H9 (cell line): ENCODE measurements around the gene KCNMB2. TPM values are rescaled to one million over a fixed set of nuclear protein-coding genes. Genes with fewer than 3 reads are reported as not detected.
A peak's percentile ranks its signal among the peaks of the same experiment; 100 is the strongest.

Source experiments
- DNase-seq: peaks from one replicate; pipeline ENCODE4 v3.0.0-alpha.2; 2017
- H2AFZ ChIP-seq: one replicate; pipeline ENCODE4 v1.6.1; 2013; ENCODE audit warnings: mild to moderate bottlenecking, low read length, control low read depth, moderate library complexity
- H2AK5ac ChIP-seq: 2 replicates; pipeline ENCODE4 v1.6.1; 2013; ENCODE audit warnings: low read length, control low read depth, mixed read lengths; ENCODE audit not compliant: insufficient read length
- H2BK120ac ChIP-seq: one replicate; pipeline ENCODE4 v1.6.1; 2013; ENCODE audit warnings: low read depth, mild to moderate bottlenecking, low read length, control low read depth, inconsistent platforms; ENCODE audit not compliant: poor library complexity, severe bottlenecking
- H2BK12ac ChIP-seq: 2 replicates; pipeline ENCODE4 v1.6.1; 2013; ENCODE audit warnings: low read length, control low read depth, mixed read lengths, low read depth; ENCODE audit not compliant: insufficient read length
- H2BK15ac ChIP-seq: 2 replicates; pipeline ENCODE4 v1.6.1; 2013; ENCODE audit warnings: low read depth, low read length, control low read depth
- H2BK20ac ChIP-seq: one replicate; pipeline ENCODE4 v1.6.1; 2013; ENCODE audit warnings: low read depth, mild to moderate bottlenecking, low read length, control low read depth, inconsistent platforms; ENCODE audit not compliant: poor library complexity, severe bottlenecking
- H2BK5ac ChIP-seq: 2 replicates; pipeline ENCODE4 v1.6.1; 2013; ENCODE audit warnings: low read length, control low read depth, mixed read lengths; ENCODE audit not compliant: insufficient read length
- H3K14ac ChIP-seq: 2 replicates; pipeline ENCODE4 v1.6.1; 2013; ENCODE audit warnings: low read length, control low read depth; ENCODE audit not compliant: insufficient read depth
- H3K18ac ChIP-seq: 2 replicates; pipeline ENCODE4 v1.6.1; 2013; ENCODE audit warnings: low read depth, mild to moderate bottlenecking, mixed read lengths, low read length, control low read depth; ENCODE audit not compliant: insufficient read length
- H3K23ac ChIP-seq: 2 replicates; pipeline ENCODE4 v1.6.1; 2013; ENCODE audit warnings: low read length, control low read depth, mixed read lengths, low read depth; ENCODE audit not compliant: insufficient read length
- H3K23me2 ChIP-seq: 2 replicates; pipeline ENCODE4 v1.6.1; 2013; ENCODE audit warnings: low read depth, mild to moderate bottlenecking, mixed read lengths, low read length, control low read depth; ENCODE audit not compliant: insufficient read length, poor library complexity, severe bottlenecking
- H3K27ac ChIP-seq: 2 replicates; pipeline ENCODE4 v1.5.1; 2013; ENCODE audit warnings: low read length, control low read depth, mixed read lengths, low read depth; ENCODE audit not compliant: insufficient read length
- H3K27me3 ChIP-seq: 2 replicates; pipeline ENCODE4 v1.6.1; 2013; ENCODE audit warnings: low read length, control low read depth, inconsistent platforms; ENCODE audit not compliant: insufficient read depth
- H3K4ac ChIP-seq: 2 replicates; pipeline ENCODE4 v1.6.1; 2013; ENCODE audit warnings: low read depth, mild to moderate bottlenecking, control low read depth, inconsistent platforms, low read length, moderate library complexity
- H3K4me1 ChIP-seq: 2 replicates; pipeline ENCODE4 v1.6.1; 2013; ENCODE audit warnings: low read length, control low read depth, inconsistent platforms; ENCODE audit not compliant: insufficient read depth
- H3K4me2 ChIP-seq: 2 replicates; pipeline ENCODE4 v1.6.1; 2013; ENCODE audit warnings: low read length, control low read depth, mixed read lengths; ENCODE audit not compliant: insufficient read length, insufficient read depth
- H3K56ac ChIP-seq: 2 replicates; pipeline ENCODE4 v1.6.1; 2013; ENCODE audit warnings: low read depth, mild to moderate bottlenecking, mixed read lengths, low read length, control low read depth; ENCODE audit not compliant: insufficient read length
- H3K79me1 ChIP-seq: 2 replicates; pipeline ENCODE4 v1.6.1; 2013; ENCODE audit warnings: low read depth, mild to moderate bottlenecking, moderate library complexity, low read length, control low read depth, inconsistent platforms; ENCODE audit not compliant: insufficient read depth, poor library complexity, severe bottlenecking
- H3K79me2 ChIP-seq: 2 replicates; pipeline ENCODE4 v1.6.1; 2013; ENCODE audit warnings: low read length, control low read depth, inconsistent platforms; ENCODE audit not compliant: insufficient read depth
- H3K9ac ChIP-seq: 2 replicates; pipeline ENCODE4 v1.6.1; 2013; ENCODE audit warnings: low read length, control low read depth, mixed read lengths; ENCODE audit not compliant: insufficient read length; ENCODE audit errors: extremely low read depth
- H3K9me3 ChIP-seq: one replicate; pipeline ENCODE4 v1.6.1; 2013; ENCODE audit warnings: low read depth, low read length, inconsistent platforms; ENCODE audit not compliant: control insufficient read depth
- H3T11ph ChIP-seq: one replicate; pipeline ENCODE4 v1.6.1; 2013; ENCODE audit warnings: mild to moderate bottlenecking, low read length, control low read depth, inconsistent platforms
- H4K20me1 ChIP-seq: one replicate; pipeline ENCODE4 v1.6.1; 2013; ENCODE audit not compliant: control insufficient read depth, insufficient read length, insufficient read depth
- H4K5ac ChIP-seq: 2 replicates; pipeline ENCODE4 v1.6.1; 2013; ENCODE audit warnings: low read depth, mild to moderate bottlenecking, mixed read lengths, low read length, control low read depth; ENCODE audit not compliant: insufficient read length
- H4K8ac ChIP-seq: replicated peaks from 2 replicates; pipeline ENCODE4 v1.6.1; 2013; ENCODE audit warnings: low read length, control low read depth, mixed read lengths, low read depth; ENCODE audit not compliant: insufficient read length
- H4K91ac ChIP-seq: 2 replicates; pipeline ENCODE4 v1.6.1; 2013; ENCODE audit warnings: low read depth, mild to moderate bottlenecking, moderate library complexity, mixed read lengths, low read length, control low read depth; ENCODE audit not compliant: insufficient read length
- H3K27ac Mint-ChIP-seq, 3 experiments: 2 replicates in 2 of 3; 3 replicates in 1 of 3; pipeline ENCODE4 v1.8.0; 2020 to 2021; ENCODE audit warnings: mixed read lengths in 3 of 3, mild to moderate bottlenecking in 1 of 3, moderate library complexity in 1 of 3
- H3K27me3 Mint-ChIP-seq: 2 replicates; pipeline ENCODE4 v1.8.0; 2021; ENCODE audit warnings: low read depth, mild to moderate bottlenecking, moderate library complexity, mixed read lengths
- H3K36me3 Mint-ChIP-seq, 3 experiments: 2 replicates in 2 of 3; 3 replicates in 1 of 3; pipeline ENCODE4 v1.8.0; 2020 to 2021; ENCODE audit warnings: low read depth in 3 of 3, mixed read lengths in 3 of 3; ENCODE audit not compliant: insufficient read depth in 1 of 3
- H3K4me1 Mint-ChIP-seq, 2 experiments: 2 replicates each; pipeline ENCODE4 v1.8.0; 2020; ENCODE audit warnings: mixed read lengths in 2 of 2
- H3K4me3 Mint-ChIP-seq, 2 experiments: 2 replicates in 1 of 2; 3 replicates in 1 of 2; pipeline ENCODE4 v1.8.0; 2020 to 2021; ENCODE audit warnings: mild to moderate bottlenecking in 2 of 2, mixed read lengths in 2 of 2, moderate library complexity in 1 of 2
- H3K9me3 Mint-ChIP-seq, 2 experiments: 2 replicates in 1 of 2; 3 replicates in 1 of 2; pipeline ENCODE4 v1.8.0; 2020; ENCODE audit warnings: mild to moderate bottlenecking in 2 of 2, mixed read lengths in 2 of 2, moderate library complexity in 1 of 2
- CTCF ChIP-seq: fragments of 200-600 bp; sonication (generic); conservative IDR thresholded peaks from 3 replicates; pipeline ENCODE4 v1.8.0; 2021; ENCODE audit warnings: antibody characterized with exemption, mild to moderate bottlenecking
- WGBS: extraction: QIAGEN DNeasy Blood & Tissue Kit; methylation state at CpG from one replicate; pipeline ENCODE4 v1.1.7; 2013; ENCODE audit warnings: missing lambda C conversion rate, low lambda C conversion rate, mixed read lengths; ENCODE audit not compliant: insufficient read length; ENCODE audit errors: extremely low coverage; 5-methylcytosine and 5-hydroxymethylcytosine counted together
- total RNA-seq: library from RNA; stranded (reverse); gene quantifications from 2 replicates; pipeline ENCODE4 v1.2.1, GENCODE V29; 2021

Gene KCNMB2
- total RNA-seq, 1 experiment from 2014 or later, result not detected

- no peaks in the 10 kb centered on the region for H3K9me3 ChIP-seq
- H2BK5ac ChIP-seq, result no peak overlapping the region
- no peak overlapping the region for H3K23ac ChIP-seq
- H3K4me2 ChIP-seq, result no peak overlapping the region
- no peak overlapping the region for H4K8ac ChIP-seq
- peak overlapping the region in 1 of 3 experiments; percentile 12; a peak in 1 of 7 replicates for H3K27ac Mint-ChIP-seq
- no peak overlapping the region for H2BK12ac ChIP-seq
- H3K4ac ChIP-seq, result no peak overlapping the region
- no peaks in the 10 kb centered on the region for H3K9me3 Mint-ChIP-seq
- no peak overlapping the region for H2BK15ac ChIP-seq
- no peaks in the 10 kb centered on the region for H3K36me3 Mint-ChIP-seq
- H3K27me3 Mint-ChIP-seq, result no peaks in the 10 kb centered on the region
- no peak overlapping the region for H3K18ac ChIP-seq
- H3K79me1 ChIP-seq, result no peaks in the 10 kb centered on the region
- H4K91ac ChIP-seq, result no peak overlapping the region
- no peak overlapping the region for H3K56ac ChIP-seq
- H3K27me3 ChIP-seq, result no peaks in the 10 kb centered on the region
- H3K14ac ChIP-seq, result no peak overlapping the region
- no peak for TF ChIP-seq CTCF
- no peak overlapping the region for H2BK120ac ChIP-seq
- no peak overlapping the region for H3K4me3 Mint-ChIP-seq
- H3T11ph ChIP-seq, result no peak overlapping the region
- H3K4me1 ChIP-seq, result peaks cover 2% of the 10 kb centered on the region; the same call in 1 of the 2 replicates
- WGBS, result no CpG with 5 or more reads among the region's 1 CpG
- H3K23me2 ChIP-seq, result no peaks in the 10 kb centered on the region
- H2BK20ac ChIP-seq, result no peak overlapping the region
- no peak for DNase-seq
- no peak overlapping the region for H3K9ac ChIP-seq
- H4K20me1 ChIP-seq, result no peaks in the 10 kb centered on the region
- peaks cover 8 to 14% of the 10 kb centered on the region in 2 experiments for H3K4me1 Mint-ChIP-seq
- no peak overlapping the region for H3K27ac ChIP-seq
- H2AFZ ChIP-seq, result no peak overlapping the region
- no peak overlapping the region for H2AK5ac ChIP-seq
- H4K5ac ChIP-seq, result no peak overlapping the region
- no peaks in the 10 kb centered on the region; the same call in 1 of the 2 replicates for H3K79me2 ChIP-seq
Measured at GRCh38 chr3:178806651-178807050, 270.4 kb downstream of the KCNMB2 start.
